ENCODE data around the gene PPFIBP2.

The PPFIBP2 gene

DNA sequence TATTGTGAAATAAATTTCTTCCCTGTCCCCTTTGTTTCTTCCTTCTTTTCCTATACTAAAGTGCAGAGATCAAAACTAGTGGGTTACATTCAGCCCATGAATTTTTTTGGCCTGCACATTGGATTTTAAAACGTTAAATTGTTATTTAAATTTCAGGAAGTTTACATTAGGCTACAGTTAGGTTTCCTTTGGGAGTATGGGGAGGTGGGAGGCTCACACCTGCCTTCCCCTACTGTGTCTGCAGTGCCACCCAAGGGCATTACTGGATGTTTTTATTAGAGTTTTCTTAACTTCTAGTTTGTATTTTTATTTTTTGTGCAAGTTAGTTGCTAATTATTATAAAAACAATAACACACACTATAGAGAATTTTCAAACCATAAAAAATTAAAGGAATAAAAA is 107.8 kb downstream of the PPFIBP2 start:
- no peak for TF ChIP-seq ZFX (IDR thresholded peaks at IDR 0.05)
- no peak overlapping the region for H3K27ac ChIP-seq

DNA sequence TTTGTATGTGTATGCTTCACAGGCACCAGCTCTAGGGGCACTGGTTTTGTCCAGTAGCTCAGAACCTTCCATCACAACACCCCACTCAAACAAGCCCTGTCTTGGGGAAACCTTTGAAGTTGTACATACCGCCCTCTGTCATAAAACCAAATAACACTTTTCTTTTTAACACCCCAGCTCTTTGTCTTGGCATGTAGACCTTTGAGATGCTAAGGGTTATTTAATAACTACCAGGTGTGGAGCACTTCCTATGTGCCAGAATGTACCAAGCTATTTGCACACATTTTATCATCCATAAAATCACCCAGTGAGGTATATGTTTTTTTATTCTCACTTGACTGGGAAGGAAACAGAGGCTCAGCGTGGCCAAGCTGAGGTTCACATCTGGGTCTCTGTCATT is 108.9 kb downstream of the PPFIBP2 start:
- no peak overlapping the region for H3K27ac ChIP-seq
- TF ChIP-seq, protein P1, sequence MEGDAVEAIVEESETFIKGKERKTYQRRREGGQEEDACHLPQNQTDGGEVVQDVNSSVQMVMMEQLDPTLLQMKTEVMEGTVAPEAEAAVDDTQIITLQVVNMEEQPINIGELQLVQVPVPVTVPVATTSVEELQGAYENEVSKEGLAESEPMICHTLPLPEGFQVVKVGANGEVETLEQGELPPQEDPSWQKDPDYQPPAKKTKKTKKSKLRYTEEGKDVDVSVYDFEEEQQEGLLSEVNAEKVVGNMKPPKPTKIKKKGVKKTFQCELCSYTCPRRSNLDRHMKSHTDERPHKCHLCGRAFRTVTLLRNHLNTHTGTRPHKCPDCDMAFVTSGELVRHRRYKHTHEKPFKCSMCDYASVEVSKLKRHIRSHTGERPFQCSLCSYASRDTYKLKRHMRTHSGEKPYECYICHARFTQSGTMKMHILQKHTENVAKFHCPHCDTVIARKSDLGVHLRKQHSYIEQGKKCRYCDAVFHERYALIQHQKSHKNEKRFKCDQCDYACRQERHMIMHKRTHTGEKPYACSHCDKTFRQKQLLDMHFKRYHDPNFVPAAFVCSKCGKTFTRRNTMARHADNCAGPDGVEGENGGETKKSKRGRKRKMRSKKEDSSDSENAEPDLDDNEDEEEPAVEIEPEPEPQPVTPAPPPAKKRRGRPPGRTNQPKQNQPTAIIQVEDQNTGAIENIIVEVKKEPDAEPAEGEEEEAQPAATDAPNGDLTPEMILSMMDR (conservative IDR thresholded peaks at IDR 0.05): no peak; the same call in 1 of the 2 replicates

DNA sequence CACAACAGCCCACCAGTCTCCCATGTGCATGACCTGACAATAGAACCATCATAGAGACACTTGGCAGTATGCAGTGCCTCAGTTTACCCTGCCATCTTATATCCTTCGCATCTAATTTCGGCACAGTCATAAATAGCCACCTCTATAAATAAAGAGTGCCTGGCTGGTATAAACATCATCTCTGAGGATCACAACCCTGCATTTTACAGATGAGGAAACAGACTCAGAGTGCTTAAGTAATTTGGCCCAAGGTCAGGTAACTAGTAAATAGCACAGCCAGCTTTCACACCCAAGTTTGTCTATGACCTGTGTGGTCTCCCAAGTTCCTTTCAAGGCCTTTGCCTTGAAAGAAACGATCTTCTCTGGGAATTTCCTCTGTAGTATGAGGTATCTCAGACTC is 114.9 kb downstream of the PPFIBP2 start:
- TF ChIP-seq ZFX (IDR thresholded peaks at IDR 0.05): no peak
- TF ChIP-seq, protein P1 (conservative IDR thresholded peaks at IDR 0.05): no peak

DNA sequence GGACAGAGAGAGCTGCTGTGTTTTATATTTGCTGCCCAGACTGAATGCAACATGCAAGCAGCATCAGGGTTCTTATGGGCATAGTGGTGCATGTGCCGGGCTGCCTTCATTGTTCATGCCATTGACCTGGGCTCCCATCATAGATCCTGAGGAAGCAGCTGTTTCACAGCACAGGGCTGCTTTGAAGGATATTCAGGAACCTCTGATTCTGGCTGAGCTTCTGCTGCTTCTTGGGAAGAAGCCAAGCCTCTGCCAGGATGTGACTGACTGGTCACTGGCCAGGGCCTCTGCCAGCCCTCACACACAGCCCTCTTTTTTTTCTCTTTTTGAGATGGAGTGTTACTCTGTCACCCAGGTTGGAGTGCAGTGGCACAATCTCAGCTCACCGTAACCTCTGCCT is 116.2 kb downstream of the PPFIBP2 start:
- TF ChIP-seq, protein P1 (conservative IDR thresholded peaks at IDR 0.05): no peak
- no peak for TF ChIP-seq ZFX (IDR thresholded peaks at IDR 0.05)
- no peak overlapping the region for H3K27ac ChIP-seq

More for the DNA sequence above, 114.9 kb downstream of the PPFIBP2 start:
- no peak overlapping the region for H3K27ac ChIP-seq

DNA sequence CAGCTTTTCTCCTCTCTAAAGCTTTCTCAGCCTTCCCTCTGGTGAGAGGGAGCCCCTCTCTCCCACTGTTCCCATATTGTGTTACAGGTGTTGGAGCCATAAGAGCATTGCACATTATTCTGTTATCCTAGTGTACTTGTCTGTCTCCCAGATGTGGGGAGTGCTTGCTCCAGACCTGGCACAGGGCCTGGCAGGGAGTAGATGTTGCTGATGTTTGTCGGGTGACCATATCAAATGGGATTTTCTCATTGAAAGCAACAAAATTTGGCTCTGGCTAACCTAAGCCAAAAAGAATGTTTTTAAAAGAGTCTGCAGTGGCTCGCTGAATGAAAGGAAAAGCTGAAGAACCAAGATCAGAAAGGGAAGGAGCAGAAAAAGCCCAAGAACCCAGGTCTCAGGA is 118.4 kb downstream of the PPFIBP2 start:
- no peak overlapping the region for H3K27ac ChIP-seq
- TF ChIP-seq ZFX (IDR thresholded peaks at IDR 0.05): no peak
- TF ChIP-seq, protein P1 (conservative IDR thresholded peaks at IDR 0.05): no peak

DNA sequence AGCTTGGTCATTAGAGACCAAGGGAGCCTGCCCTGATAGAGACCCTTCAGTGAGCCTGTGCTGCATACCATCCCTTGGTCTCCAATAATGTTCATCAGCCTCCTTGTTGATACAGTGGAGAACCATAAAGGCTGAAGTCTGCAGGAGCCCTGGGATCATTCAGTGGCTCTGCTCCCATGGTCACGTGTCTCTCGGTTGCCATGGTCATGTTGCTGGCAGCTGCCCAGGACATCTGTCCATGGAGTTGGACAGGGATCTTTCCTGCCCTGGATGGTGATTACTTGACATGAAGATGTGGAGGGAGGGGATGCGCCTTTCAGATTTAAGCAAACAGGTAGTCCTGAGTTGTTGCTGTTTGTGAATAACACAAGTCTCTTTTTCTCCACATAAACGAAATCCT is 121.3 kb downstream of the PPFIBP2 start:
- no peak overlapping the region for H3K27ac ChIP-seq
- no peak for TF ChIP-seq ZFX (IDR thresholded peaks at IDR 0.05)
- TF ChIP-seq, protein P1 (conservative IDR thresholded peaks at IDR 0.05): no peak

DNA sequence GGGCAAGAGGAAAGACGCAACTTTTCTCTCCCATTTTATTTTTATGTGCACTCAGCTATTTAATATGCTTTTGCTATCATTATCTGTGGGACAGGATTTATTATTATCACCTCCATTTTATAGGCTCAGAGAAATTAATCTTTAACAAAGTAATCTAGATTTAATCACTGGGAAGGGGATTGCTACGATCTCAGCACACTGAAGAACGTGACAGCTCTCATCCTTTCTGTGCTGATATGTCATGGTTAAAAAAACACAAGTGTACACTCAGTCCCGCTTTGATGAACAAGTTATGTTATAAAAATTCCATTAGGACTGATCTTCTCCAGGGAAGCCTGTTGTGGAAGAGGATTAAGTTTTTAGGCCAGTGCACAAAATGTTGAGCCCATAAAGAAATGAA is 121.9 kb downstream of the PPFIBP2 start:
- TF ChIP-seq, protein P1 (conservative IDR thresholded peaks at IDR 0.05): no peak
- no peak for TF ChIP-seq ZFX (IDR thresholded peaks at IDR 0.05)
- no peak overlapping the region for H3K27ac ChIP-seq

DNA sequence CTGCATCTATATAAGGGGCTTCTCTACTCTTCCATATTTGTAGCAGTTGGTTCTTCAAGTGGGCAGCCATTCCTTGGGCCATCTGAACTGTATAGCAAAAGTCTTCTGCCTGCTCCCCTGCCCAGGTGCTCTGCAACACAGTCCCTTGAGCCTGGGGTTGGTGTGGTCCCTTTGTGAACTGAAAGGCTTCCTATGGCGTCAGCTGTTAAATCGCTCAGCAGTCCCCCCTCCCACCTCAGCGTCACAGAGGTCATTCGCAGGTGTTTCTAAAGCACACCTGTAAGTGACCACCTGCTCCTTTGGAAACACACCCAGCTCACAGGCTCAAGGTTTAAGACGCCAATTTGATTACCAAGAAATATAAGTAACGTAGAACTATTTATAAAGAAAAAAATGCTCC is 122.6 kb downstream of the PPFIBP2 start:
- TF ChIP-seq, protein P1 (conservative IDR thresholded peaks at IDR 0.05): no peak
- TF ChIP-seq ZFX (IDR thresholded peaks at IDR 0.05): no peak
- no peak overlapping the region for H3K27ac ChIP-seq
